Testis (tissue), 3 donors: Measurements from ENCODE around the gene PYY. TPM values are rescaled to one million over a fixed set of nuclear protein-coding genes. Genes with fewer than 3 reads are reported as not detected.

Experiments
- DNase-seq: peaks from one replicate; pipeline ENCODE4 v3.0.0-alpha.2; 2019
- H3K27ac ChIP-seq, 2 donors: fragments of 200-600 bp; sonication (generic); one replicate each; pipeline ENCODE4 v1.5.1; 2019
- H3K27me3 ChIP-seq: fragments of 200-600 bp; sonication (generic); one replicate; pipeline ENCODE4 v1.5.1; 2019
- H3K36me3 ChIP-seq: fragments of 200-600 bp; sonication (generic); one replicate; pipeline ENCODE4 v1.5.1; 2017; ENCODE audit warnings: low read depth; ENCODE audit errors: missing control alignments
- H3K4me1 ChIP-seq: fragments of 200-600 bp; sonication (generic); one replicate; pipeline ENCODE4 v1.5.1; 2019
- H3K4me3 ChIP-seq, 2 donors: fragments of 200-600 bp; sonication (generic); one replicate each; pipeline ENCODE4 v1.5.1; 2017 to 2019
- H3K9me3 ChIP-seq: fragments of 200-600 bp; sonication (generic); one replicate; pipeline ENCODE4 v1.5.1; 2017
- POLR2A ChIP-seq: fragments of 450-650 bp; IDR thresholded peaks from one replicate; pipeline ENCODE4 v1.6.1; 2017; ENCODE audit warnings: antibody characterized with exemption, mild to moderate bottlenecking, moderate library complexity
- WGBS, 2 donors: methylation state at CpG; one replicate each; pipeline ENCODE4 v1.1.5; 2018; 5-methylcytosine and 5-hydroxymethylcytosine counted together
- intact Hi-C: fragments of 100-400 bp; cut with DNase I; formaldehyde crosslinking; loops from one replicate; pipeline ENCODE4 v1.15.1; 2023; ENCODE audit warnings: low total_unique reads
- polyA plus RNA-seq: library from polyadenylated mRNA; stranded (reverse); fragments of 350-450 nt; fragmentation: Illumina TruSeq; extraction: RNeasy Lipid Tissue Mini Kit (QIAGEN cat#74804); gene quantifications from one replicate; pipeline ENCODE4 v1.2.3, GENCODE V29; 2014; ENCODE audit warnings: low read depth, low replicate concordance; ENCODE audit not compliant: insufficient read depth
- total RNA-seq, 2 donors: library from RNA; depleted of rRNA; stranded (reverse); fragments of >200 nt; gene quantifications; one replicate each; pipeline ENCODE4 v1.2.3, GENCODE V29; 2016
- TF ChIP-seq, protein P1 (sequence below), 3 experiments: fragments of 450-650 bp in 2 of 3; fragments of 200-600 bp in 1 of 3; sonication (generic) in 1 of 3; IDR thresholded peaks; one replicate each; pipeline ENCODE4 v1.5.1; 2016 to 2019; ENCODE audit warnings: antibody characterized with exemption in 3 of 3, mild to moderate bottlenecking in 2 of 3, moderate library complexity in 1 of 3

Gene PYY
- total and polyA plus RNA-seq, 3 donors from 2014 or later, result 0.37 to 1.5 TPM; not detected in 1

- TF ChIP-seq, protein P1, sequence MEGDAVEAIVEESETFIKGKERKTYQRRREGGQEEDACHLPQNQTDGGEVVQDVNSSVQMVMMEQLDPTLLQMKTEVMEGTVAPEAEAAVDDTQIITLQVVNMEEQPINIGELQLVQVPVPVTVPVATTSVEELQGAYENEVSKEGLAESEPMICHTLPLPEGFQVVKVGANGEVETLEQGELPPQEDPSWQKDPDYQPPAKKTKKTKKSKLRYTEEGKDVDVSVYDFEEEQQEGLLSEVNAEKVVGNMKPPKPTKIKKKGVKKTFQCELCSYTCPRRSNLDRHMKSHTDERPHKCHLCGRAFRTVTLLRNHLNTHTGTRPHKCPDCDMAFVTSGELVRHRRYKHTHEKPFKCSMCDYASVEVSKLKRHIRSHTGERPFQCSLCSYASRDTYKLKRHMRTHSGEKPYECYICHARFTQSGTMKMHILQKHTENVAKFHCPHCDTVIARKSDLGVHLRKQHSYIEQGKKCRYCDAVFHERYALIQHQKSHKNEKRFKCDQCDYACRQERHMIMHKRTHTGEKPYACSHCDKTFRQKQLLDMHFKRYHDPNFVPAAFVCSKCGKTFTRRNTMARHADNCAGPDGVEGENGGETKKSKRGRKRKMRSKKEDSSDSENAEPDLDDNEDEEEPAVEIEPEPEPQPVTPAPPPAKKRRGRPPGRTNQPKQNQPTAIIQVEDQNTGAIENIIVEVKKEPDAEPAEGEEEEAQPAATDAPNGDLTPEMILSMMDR (IDR thresholded peaks at IDR 0.05), result peak; percentile 75 to 93 (median 84)
- TF ChIP-seq POLR2A, result no peak
- Histone ChIP-seq H3K27me3 (no peaks in the 10 kb centered on the region), H3K4me3 (peak overlapping the region; percentile 36 to 57), H3K36me3 (no peaks in the 10 kb centered on the region), H3K9me3 (no peaks in the 10 kb centered on the region), H3K27ac (peak overlapping the region in 1 of 2 donors; percentile 50), H3K4me1 (peaks cover 11% of the 10 kb centered on the region)
- WGBS, 2 donors, result 3 to 4% methylated on average over 41 to 52 of the region's 52 CpGs
- DNase-seq, result peak; percentile 78
- intact Hi-C loops, result no loop called here
Observed at GRCh38 chr17:43994272-43995149, 40.8 kb upstream of the PYY start.

DNA sequence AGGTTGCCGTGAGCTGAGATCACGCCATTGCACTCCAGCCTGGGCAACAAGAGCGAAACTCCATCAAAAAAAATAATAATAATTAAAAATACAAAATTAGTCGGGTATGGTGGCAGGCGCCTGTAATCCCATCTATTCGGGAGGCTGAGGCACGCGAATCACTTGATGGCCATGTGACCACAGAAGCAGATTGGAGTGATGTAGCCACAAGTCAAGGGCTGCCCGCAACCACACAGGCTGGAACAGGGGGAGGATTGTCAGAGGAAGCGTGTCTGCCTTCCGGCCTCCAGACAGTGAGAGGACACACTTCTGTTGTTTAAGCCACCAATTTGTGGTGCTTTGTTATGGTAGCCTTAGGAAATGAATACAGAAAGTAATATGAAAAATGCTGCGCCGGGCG is 38.9 kb upstream of the PYY start:
- Histone ChIP-seq H3K9me3 (no peaks in the 10 kb centered on the region), H3K36me3 (no peaks in the 10 kb centered on the region), H3K4me3 (no peak overlapping the region), H3K27me3 (no peaks in the 10 kb centered on the region), H3K4me1 (peaks cover 11% of the 10 kb centered on the region), H3K27ac (no peak overlapping the region)
- no peak for DNase-seq
- intact Hi-C loops, result no loop called here
- TF ChIP-seq, protein P1 (IDR thresholded peaks at IDR 0.05), result no peak
- no peak for TF ChIP-seq POLR2A
- WGBS, 2 donors, result 94 to 96% methylated on average over 14 of the region's 14 CpGs

DNA sequence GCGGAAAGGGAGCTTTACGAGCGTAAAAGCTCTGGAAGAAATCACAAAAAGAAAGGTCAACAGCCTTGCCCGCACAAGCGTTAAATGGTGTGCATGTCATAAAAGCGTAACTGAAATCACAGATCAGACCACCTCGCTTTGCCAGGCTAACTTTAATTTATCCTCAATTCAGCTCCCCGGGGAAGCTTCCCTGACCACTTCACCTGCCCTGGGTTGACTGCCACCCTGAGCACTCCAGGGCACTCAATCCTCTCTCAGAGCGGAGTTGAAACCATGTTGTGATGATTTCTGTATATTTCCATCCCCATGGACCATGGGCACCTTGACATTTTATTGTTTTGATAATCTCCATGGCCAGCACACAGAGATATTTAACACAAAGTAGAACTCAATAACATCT is 34.6 kb upstream of the PYY start:
- 80 to 92% methylated on average over 9 of the region's 9 CpGs for WGBS, 2 donors
- Histone ChIP-seq H3K36me3 (no peaks in the 10 kb centered on the region), H3K27ac (no peak overlapping the region), H3K27me3 (no peaks in the 10 kb centered on the region), H3K4me3 (no peak overlapping the region), H3K4me1 (no peaks in the 10 kb centered on the region), H3K9me3 (no peaks in the 10 kb centered on the region)
- intact Hi-C loops, result no loop called here
- DNase-seq, result no peak
- TF ChIP-seq, protein P1 (IDR thresholded peaks at IDR 0.05), result no peak
- no peak for TF ChIP-seq POLR2A

- TF ChIP-seq, protein P1 (IDR thresholded peaks at IDR 0.05), result no peak
- TF ChIP-seq POLR2A, result no peak
- H3K27me3 ChIP-seq, result no peaks in the 10 kb centered on the region
- H3K4me3 ChIP-seq, result no peak overlapping the region
- H3K9me3 ChIP-seq, result no peaks in the 10 kb centered on the region
- no peak overlapping the region for H3K27ac ChIP-seq
- DNase-seq, result no peak
- no peaks in the 10 kb centered on the region for H3K4me1 ChIP-seq
- no peaks in the 10 kb centered on the region for H3K36me3 ChIP-seq
- 64 to 76% methylated on average over 10 to 12 of the region's 12 CpGs for WGBS, 2 donors
- intact Hi-C loops, result no loop called here
Observed at GRCh38 chr17:43987131-43988021, 33.6 kb upstream of the PYY start.
